ENCODE data around the gene GHRL. TPM values are rescaled to one million over a fixed set of nuclear protein-coding genes. Genes with fewer than 3 reads are reported as not detected.

GHRL gene
- total and polyA plus RNA-seq, 8 donors, result 5.1 to 22.0 (median 6.7) TPM

GRCh38 chr3:10263646-10264363 is 28.9 kb downstream of the GHRL start:
- 69 to 71% methylated on average over 12 of the region's 12 CpGs for WGBS, 2 donors
- DNase-seq (no peak), ATAC-seq (peak; percentile 60 to 86 (median 82)), FAIRE-seq (no peak)
- peaks cover 0 to 14% (median 0%) of the 10 kb centered on the region in 3 donors for H3K36me3 ChIP-seq
- no peak overlapping the region for H3K4me3 ChIP-seq
- H3K27ac ChIP-seq, result no peak overlapping the region
- H3K4me1 ChIP-seq, result peaks cover 0 to 6% (median 0%) of the 10 kb centered on the region in 3 donors
- TF ChIP-seq CTCF (IDR thresholded peaks at IDR 0.05), result peak in 3 of 4 donors; percentile 15 to 39 (median 33)
- no peaks in the 10 kb centered on the region for H3K27me3 ChIP-seq
- H3K9me3 ChIP-seq, result no peaks in the 10 kb centered on the region
- intact Hi-C loops (cut with DNase I), result no loop called here

GRCh38 chr3:10262027-10262426 is 30.7 kb downstream of the GHRL start:
- Histone ChIP-seq H3K27ac (no peak overlapping the region), H3K4me1 (peaks cover 0 to 3% (median 0%) of the 10 kb centered on the region in 3 donors), H3K4me3 (no peak overlapping the region), H3K27me3 (no peaks in the 10 kb centered on the region), H3K9me3 (no peaks in the 10 kb centered on the region), H3K36me3 (peaks cover 0 to 14% (median 0%) of the 10 kb centered on the region in 3 donors)
- 72 to 76% methylated on average over 4 of the region's 4 CpGs for WGBS, 2 donors
- intact Hi-C loops (cut with DNase I), result no loop called here
- TF ChIP-seq CTCF (IDR thresholded peaks at IDR 0.05), result no peak
- no peak for FAIRE-seq
- no peak for DNase-seq
- no peak for ATAC-seq

- intact Hi-C loops (cut with DNase I), result no loop called here
These were observed 32.5 kb downstream of the GHRL start for GRCh38 chr3:10260211-10260701.

DNA sequence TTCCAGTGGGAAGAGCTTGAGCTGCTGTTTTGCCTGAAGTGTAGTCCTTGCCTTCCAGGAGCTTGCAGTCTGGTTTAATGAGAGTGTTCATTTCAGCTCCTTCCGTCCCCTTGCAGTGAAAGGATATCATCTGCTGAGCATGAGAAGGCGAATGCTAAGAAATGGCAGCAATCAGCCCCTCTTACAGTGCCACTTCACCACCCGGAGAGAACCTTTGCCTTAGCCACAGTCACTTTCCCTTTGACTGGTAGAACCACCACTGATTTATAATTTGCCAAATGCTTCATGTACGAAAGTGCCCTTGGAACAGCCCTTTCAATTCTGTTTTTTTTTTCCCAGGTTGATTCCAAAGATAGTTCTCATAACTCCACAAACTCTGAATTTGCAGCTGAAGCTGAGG is 32.9 kb downstream of the GHRL start:
- ATAC-seq (no peak), DNase-seq (no peak), FAIRE-seq (no peak)
- peaks cover 0 to 19% (median 0%) of the 10 kb centered on the region in 3 donors for H3K36me3 ChIP-seq
- no peaks in the 10 kb centered on the region for H3K4me1 ChIP-seq
- intact Hi-C loops (cut with DNase I), result no loop called here
- TF ChIP-seq CTCF (IDR thresholded peaks at IDR 0.05), result no peak
- H3K27me3 ChIP-seq, result no peaks in the 10 kb centered on the region
- 88 to 92% methylated on average over 4 of the region's 4 CpGs for WGBS, 2 donors
- no peaks in the 10 kb centered on the region for H3K9me3 ChIP-seq
- no peak overlapping the region for H3K4me3 ChIP-seq
- no peak overlapping the region for H3K27ac ChIP-seq

More at GRCh38 chr3:10260211-10260701, 32.5 kb downstream of the GHRL start:
- Histone ChIP-seq H3K9me3 (no peaks in the 10 kb centered on the region), H3K27me3 (no peaks in the 10 kb centered on the region), H3K4me1 (no peaks in the 10 kb centered on the region), H3K4me3 (no peak overlapping the region), H3K36me3 (peaks cover 0 to 19% (median 0%) of the 10 kb centered on the region in 3 donors), H3K27ac (no peak overlapping the region)
- DNase-seq, result no peak
- TF ChIP-seq CTCF (IDR thresholded peaks at IDR 0.05), result no peak
- no peak for ATAC-seq
- 86 to 93% methylated on average over 6 of the region's 6 CpGs for WGBS, 2 donors
- FAIRE-seq, result no peak

DNA sequence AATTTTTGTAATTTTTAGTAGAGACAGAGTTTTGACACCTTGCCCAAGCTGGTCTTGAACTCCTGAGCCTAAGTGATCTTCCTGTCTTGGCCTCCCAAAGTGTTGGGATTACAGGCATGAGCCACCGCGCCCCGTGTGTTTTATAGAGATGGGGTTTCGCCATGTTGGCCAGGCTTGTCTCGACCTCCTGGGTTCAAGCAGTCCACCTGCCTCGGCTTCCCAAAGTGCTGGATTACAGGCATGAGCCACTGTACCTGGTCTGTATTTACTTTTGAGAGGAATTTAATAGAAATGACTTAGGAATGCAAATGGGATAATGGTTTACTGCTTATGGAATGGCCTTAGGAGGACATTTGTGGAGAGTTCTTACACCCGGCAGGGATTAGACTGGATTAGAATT is 33.7 kb downstream of the GHRL start:
- DNase-seq (no peak), FAIRE-seq (no peak), ATAC-seq (no peak)
- H3K9me3 ChIP-seq, result no peaks in the 10 kb centered on the region
- TF ChIP-seq CTCF (IDR thresholded peaks at IDR 0.05), result no peak
- 91 to 97% methylated on average over 7 of the region's 7 CpGs for WGBS, 2 donors
- H3K27ac ChIP-seq, result no peak overlapping the region
- H3K27me3 ChIP-seq, result no peaks in the 10 kb centered on the region
- peaks cover 0 to 19% (median 0%) of the 10 kb centered on the region in 3 donors for H3K36me3 ChIP-seq
- H3K4me3 ChIP-seq, result no peak overlapping the region
- intact Hi-C loops (cut with DNase I), result no loop called here
- H3K4me1 ChIP-seq, result peaks cover 2 to 4% (median 4%) of the 10 kb centered on the region in 3 donors
